Measurements from ENCODE around the gene ERICH6B.
"Not testable (repeated sequence)": the region's sequence is repeated elsewhere in the genome, so short reads cannot be mapped to it uniquely, and the experiment has no call there.

The ERICH6B gene

GRCh38 chr13:45615501-45616101, at the start of gene ERICH6B:
Gene ERICH6B (minus strand): TSS chr13:45615739. CDS start chr13:45597005, 18,734 bp downstream.
- no peak for DNase-seq (ENCODE audit: low spot score)

GRCh38 chr13:45662903-45663302, 47.4 kb upstream of the ERICH6B start:
- not testable (repeated sequence) for DNase-seq (ENCODE audit: low spot score)

GRCh38 chr13:45662162-45662561, 46.6 kb upstream of the ERICH6B start:
- DNase-seq (ENCODE audit: low spot score) = no peak

- DNase-seq (ENCODE audit: low spot score) = not testable (repeated sequence)
Observed at GRCh38 chr13:45660458-45660857, 44.9 kb upstream of the ERICH6B start.

GRCh38 chr13:45659536-45659935, 44.0 kb upstream of the ERICH6B start:
- no peak for DNase-seq (ENCODE audit: low spot score)

GRCh38 chr13:45658586-45659235, 43.2 kb upstream of the ERICH6B start:
- no peak for DNase-seq (ENCODE audit: low spot score)

- no peak for DNase-seq (ENCODE audit: low spot score)
Observed at GRCh38 chr13:45654633-45655349, 39.3 kb upstream of the ERICH6B start.

GRCh38 chr13:45645263-45645662, 29.7 kb upstream of the ERICH6B start:
- DNase-seq (ENCODE audit: low spot score) = not testable (repeated sequence)

- not testable (repeated sequence) for DNase-seq (ENCODE audit: low spot score)
Observed at GRCh38 chr13:45642159-45642558, 26.6 kb upstream of the ERICH6B start.

- not testable (repeated sequence) for DNase-seq (ENCODE audit: low spot score)
Observed at GRCh38 chr13:45635291-45635690, 19.8 kb upstream of the ERICH6B start.

- DNase-seq (ENCODE audit: low spot score) = no peak
Observed at GRCh38 chr13:45630791-45631190, 15.3 kb upstream of the ERICH6B start.

- DNase-seq (ENCODE audit: low spot score) = no peak
Observed at GRCh38 chr13:45629940-45630339, 14.4 kb upstream of the ERICH6B start.

- no peak for DNase-seq (ENCODE audit: low spot score)
Observed at GRCh38 chr13:45628094-45628493, 12.6 kb upstream of the ERICH6B start.

GRCh38 chr13:45627656-45628055, 12.1 kb upstream of the ERICH6B start:
- no peak for DNase-seq (ENCODE audit: low spot score)

GRCh38 chr13:45626731-45627374, 11.3 kb upstream of the ERICH6B start:
- no peak for DNase-seq (ENCODE audit: low spot score)

GRCh38 chr13:45623516-45624090, 8.1 kb upstream of the ERICH6B start:
- no peak for DNase-seq (ENCODE audit: low spot score)

- no peak for DNase-seq (ENCODE audit: low spot score)
Observed at GRCh38 chr13:45621950-45622349, 6.4 kb upstream of the ERICH6B start.

GRCh38 chr13:45607931-45608330, 7.6 kb downstream of the ERICH6B start:
- DNase-seq (ENCODE audit: low spot score) = no peak

- DNase-seq (ENCODE audit: low spot score) = no peak
Observed at GRCh38 chr13:45604892-45605291, 10.6 kb downstream of the ERICH6B start.

- no peak for DNase-seq (ENCODE audit: low spot score)
Observed at GRCh38 chr13:45603338-45603737, 12.2 kb downstream of the ERICH6B start.

- DNase-seq (ENCODE audit: low spot score) = no peak
Observed at GRCh38 chr13:45602183-45603170, 13.1 kb downstream of the ERICH6B start.

Measured in left forelimb (tissue), 1 donor.